ENCODE data around the gene NAGS.

DNA sequence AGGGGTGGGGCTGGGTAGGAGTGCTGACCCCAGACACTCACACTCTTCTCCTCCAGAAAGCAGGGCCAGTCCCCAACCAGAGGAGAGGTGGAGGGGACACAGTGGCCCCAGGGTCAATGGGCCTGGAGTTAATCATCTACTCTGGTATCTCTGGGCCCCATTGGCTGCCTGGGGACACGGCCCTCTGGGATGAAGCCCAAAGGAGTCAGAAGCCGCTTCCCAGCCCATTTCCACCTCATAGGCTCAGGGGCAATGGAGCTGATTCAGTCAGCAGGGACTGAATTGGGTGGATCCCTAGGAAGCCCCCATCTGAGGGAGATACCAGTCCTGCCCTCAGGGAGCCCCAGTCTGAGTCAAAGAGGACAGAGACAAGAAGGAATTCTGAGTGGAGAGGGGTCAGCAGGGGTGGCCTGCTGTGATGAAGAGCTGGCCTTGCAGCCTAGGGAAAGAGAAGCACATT lies 2.9 kb upstream of the NAGS start:
- TF ChIP-seq RARB (CRISPR knock-in tag; IDR thresholded peaks at IDR 0.05) (no peak), ISL1 (CRISPR knock-in tag; IDR thresholded peaks at IDR 0.05) (no peak), ARNTL (CRISPR knock-in tag; IDR thresholded peaks at IDR 0.05; ENCODE audit: borderline replicate concordance, low read depth) (no peak)
